H9 (cell line): Measurements from ENCODE around the gene ADAMTS18. TPM values are rescaled to one million over a fixed set of nuclear protein-coding genes. Genes with fewer than 3 reads are reported as not detected.

ENCODE experiments used
- DNase-seq: peaks from one replicate; pipeline ENCODE4 v3.0.0-alpha.2; 2017
- H2AFZ ChIP-seq: one replicate; pipeline ENCODE4 v1.6.1; 2013; ENCODE audit warnings: mild to moderate bottlenecking, low read length, control low read depth, moderate library complexity
- H2AK5ac ChIP-seq: 2 replicates; pipeline ENCODE4 v1.6.1; 2013; ENCODE audit warnings: low read length, control low read depth, mixed read lengths; ENCODE audit not compliant: insufficient read length
- H2BK120ac ChIP-seq: one replicate; pipeline ENCODE4 v1.6.1; 2013; ENCODE audit warnings: low read depth, mild to moderate bottlenecking, low read length, control low read depth, inconsistent platforms; ENCODE audit not compliant: poor library complexity, severe bottlenecking
- H2BK12ac ChIP-seq: 2 replicates; pipeline ENCODE4 v1.6.1; 2013; ENCODE audit warnings: low read length, control low read depth, mixed read lengths, low read depth; ENCODE audit not compliant: insufficient read length
- H2BK15ac ChIP-seq: 2 replicates; pipeline ENCODE4 v1.6.1; 2013; ENCODE audit warnings: low read depth, low read length, control low read depth
- H2BK20ac ChIP-seq: one replicate; pipeline ENCODE4 v1.6.1; 2013; ENCODE audit warnings: low read depth, mild to moderate bottlenecking, low read length, control low read depth, inconsistent platforms; ENCODE audit not compliant: poor library complexity, severe bottlenecking
- H2BK5ac ChIP-seq: 2 replicates; pipeline ENCODE4 v1.6.1; 2013; ENCODE audit warnings: low read length, control low read depth, mixed read lengths; ENCODE audit not compliant: insufficient read length
- H3K14ac ChIP-seq: 2 replicates; pipeline ENCODE4 v1.6.1; 2013; ENCODE audit warnings: low read length, control low read depth; ENCODE audit not compliant: insufficient read depth
- H3K18ac ChIP-seq: 2 replicates; pipeline ENCODE4 v1.6.1; 2013; ENCODE audit warnings: low read depth, mild to moderate bottlenecking, mixed read lengths, low read length, control low read depth; ENCODE audit not compliant: insufficient read length
- H3K23ac ChIP-seq: 2 replicates; pipeline ENCODE4 v1.6.1; 2013; ENCODE audit warnings: low read length, control low read depth, mixed read lengths, low read depth; ENCODE audit not compliant: insufficient read length
- H3K23me2 ChIP-seq: 2 replicates; pipeline ENCODE4 v1.6.1; 2013; ENCODE audit warnings: low read depth, mild to moderate bottlenecking, mixed read lengths, low read length, control low read depth; ENCODE audit not compliant: insufficient read length, poor library complexity, severe bottlenecking
- H3K27ac ChIP-seq: 2 replicates; pipeline ENCODE4 v1.5.1; 2013; ENCODE audit warnings: low read length, control low read depth, mixed read lengths, low read depth; ENCODE audit not compliant: insufficient read length
- H3K27me3 ChIP-seq: 2 replicates; pipeline ENCODE4 v1.6.1; 2013; ENCODE audit warnings: low read length, control low read depth, inconsistent platforms; ENCODE audit not compliant: insufficient read depth
- H3K4ac ChIP-seq: 2 replicates; pipeline ENCODE4 v1.6.1; 2013; ENCODE audit warnings: low read depth, mild to moderate bottlenecking, control low read depth, inconsistent platforms, low read length, moderate library complexity
- H3K4me1 ChIP-seq: 2 replicates; pipeline ENCODE4 v1.6.1; 2013; ENCODE audit warnings: low read length, control low read depth, inconsistent platforms; ENCODE audit not compliant: insufficient read depth
- H3K4me2 ChIP-seq: 2 replicates; pipeline ENCODE4 v1.6.1; 2013; ENCODE audit warnings: low read length, control low read depth, mixed read lengths; ENCODE audit not compliant: insufficient read length, insufficient read depth
- H3K56ac ChIP-seq: 2 replicates; pipeline ENCODE4 v1.6.1; 2013; ENCODE audit warnings: low read depth, mild to moderate bottlenecking, mixed read lengths, low read length, control low read depth; ENCODE audit not compliant: insufficient read length
- H3K79me1 ChIP-seq: 2 replicates; pipeline ENCODE4 v1.6.1; 2013; ENCODE audit warnings: low read depth, mild to moderate bottlenecking, moderate library complexity, low read length, control low read depth, inconsistent platforms; ENCODE audit not compliant: insufficient read depth, poor library complexity, severe bottlenecking
- H3K79me2 ChIP-seq: 2 replicates; pipeline ENCODE4 v1.6.1; 2013; ENCODE audit warnings: low read length, control low read depth, inconsistent platforms; ENCODE audit not compliant: insufficient read depth
- H3K9ac ChIP-seq: 2 replicates; pipeline ENCODE4 v1.6.1; 2013; ENCODE audit warnings: low read length, control low read depth, mixed read lengths; ENCODE audit not compliant: insufficient read length; ENCODE audit errors: extremely low read depth
- H3K9me3 ChIP-seq: one replicate; pipeline ENCODE4 v1.6.1; 2013; ENCODE audit warnings: low read depth, low read length, inconsistent platforms; ENCODE audit not compliant: control insufficient read depth
- H3T11ph ChIP-seq: one replicate; pipeline ENCODE4 v1.6.1; 2013; ENCODE audit warnings: mild to moderate bottlenecking, low read length, control low read depth, inconsistent platforms
- H4K20me1 ChIP-seq: one replicate; pipeline ENCODE4 v1.6.1; 2013; ENCODE audit not compliant: control insufficient read depth, insufficient read length, insufficient read depth
- H4K5ac ChIP-seq: 2 replicates; pipeline ENCODE4 v1.6.1; 2013; ENCODE audit warnings: low read depth, mild to moderate bottlenecking, mixed read lengths, low read length, control low read depth; ENCODE audit not compliant: insufficient read length
- H4K8ac ChIP-seq: replicated peaks from 2 replicates; pipeline ENCODE4 v1.6.1; 2013; ENCODE audit warnings: low read length, control low read depth, mixed read lengths, low read depth; ENCODE audit not compliant: insufficient read length
- H4K91ac ChIP-seq: 2 replicates; pipeline ENCODE4 v1.6.1; 2013; ENCODE audit warnings: low read depth, mild to moderate bottlenecking, moderate library complexity, mixed read lengths, low read length, control low read depth; ENCODE audit not compliant: insufficient read length
- H3K27ac Mint-ChIP-seq, 3 experiments: 2 replicates in 2 of 3; 3 replicates in 1 of 3; pipeline ENCODE4 v1.8.0; 2020 to 2021; ENCODE audit warnings: mixed read lengths in 3 of 3, mild to moderate bottlenecking in 1 of 3, moderate library complexity in 1 of 3
- H3K27me3 Mint-ChIP-seq: 2 replicates; pipeline ENCODE4 v1.8.0; 2021; ENCODE audit warnings: low read depth, mild to moderate bottlenecking, moderate library complexity, mixed read lengths
- H3K36me3 Mint-ChIP-seq, 3 experiments: 2 replicates in 2 of 3; 3 replicates in 1 of 3; pipeline ENCODE4 v1.8.0; 2020 to 2021; ENCODE audit warnings: low read depth in 3 of 3, mixed read lengths in 3 of 3; ENCODE audit not compliant: insufficient read depth in 1 of 3
- H3K4me1 Mint-ChIP-seq, 2 experiments: 2 replicates each; pipeline ENCODE4 v1.8.0; 2020; ENCODE audit warnings: mixed read lengths in 2 of 2
- H3K4me3 Mint-ChIP-seq, 2 experiments: 2 replicates in 1 of 2; 3 replicates in 1 of 2; pipeline ENCODE4 v1.8.0; 2020 to 2021; ENCODE audit warnings: mild to moderate bottlenecking in 2 of 2, mixed read lengths in 2 of 2, moderate library complexity in 1 of 2
- H3K9me3 Mint-ChIP-seq, 2 experiments: 2 replicates in 1 of 2; 3 replicates in 1 of 2; pipeline ENCODE4 v1.8.0; 2020; ENCODE audit warnings: mild to moderate bottlenecking in 2 of 2, mixed read lengths in 2 of 2, moderate library complexity in 1 of 2
- CTCF ChIP-seq: fragments of 200-600 bp; sonication (generic); conservative IDR thresholded peaks from 3 replicates; pipeline ENCODE4 v1.8.0; 2021; ENCODE audit warnings: antibody characterized with exemption, mild to moderate bottlenecking
- WGBS: extraction: QIAGEN DNeasy Blood & Tissue Kit; methylation state at CpG from one replicate; pipeline ENCODE4 v1.1.7; 2013; ENCODE audit warnings: missing lambda C conversion rate, low lambda C conversion rate, mixed read lengths; ENCODE audit not compliant: insufficient read length; ENCODE audit errors: extremely low coverage; 5-methylcytosine and 5-hydroxymethylcytosine counted together
- total RNA-seq: library from RNA; stranded (reverse); gene quantifications from 2 replicates; pipeline ENCODE4 v1.2.1, GENCODE V29; 2021

ADAMTS18 gene
- total RNA-seq, 1 experiment from 2014 or later: 0.07 TPM

- H2BK5ac ChIP-seq: no peak overlapping the region
- Mint-ChIP-seq H3K27ac (no peak overlapping the region), H3K9me3 (no peaks in the 10 kb centered on the region), H3K4me3 (no peak overlapping the region), H3K36me3 (no peaks in the 10 kb centered on the region), H3K27me3 (no peaks in the 10 kb centered on the region), H3K4me1 (no peaks in the 10 kb centered on the region; a peak in 2 of 4 replicates)
- no peak overlapping the region for H2BK15ac ChIP-seq
- no peak overlapping the region for H3K23ac ChIP-seq
- H4K8ac ChIP-seq: no peak overlapping the region
- H3K79me2 ChIP-seq: no peaks in the 10 kb centered on the region
- no peak overlapping the region for H3T11ph ChIP-seq
- no peak overlapping the region for H3K18ac ChIP-seq
- no peak overlapping the region for H4K5ac ChIP-seq
- no peak overlapping the region for H2AK5ac ChIP-seq
- H4K91ac ChIP-seq: no peak overlapping the region
- no peak overlapping the region for H3K9ac ChIP-seq
- no peaks in the 10 kb centered on the region for H3K9me3 ChIP-seq
- no peaks in the 10 kb centered on the region for H3K27me3 ChIP-seq
- no peak for TF ChIP-seq CTCF
- no peak overlapping the region for H3K14ac ChIP-seq
- no peak overlapping the region for H3K27ac ChIP-seq
- H3K4ac ChIP-seq: no peak overlapping the region
- no peak overlapping the region for H3K4me2 ChIP-seq
- no peaks in the 10 kb centered on the region for H4K20me1 ChIP-seq
- no peak overlapping the region for H2BK120ac ChIP-seq
- H2BK12ac ChIP-seq: no peak overlapping the region
- no peak overlapping the region for H2AFZ ChIP-seq
- no peaks in the 10 kb centered on the region for H3K23me2 ChIP-seq
- no peak overlapping the region for H2BK20ac ChIP-seq
- no peak overlapping the region for H3K56ac ChIP-seq
- DNase-seq: no peak
- no peaks in the 10 kb centered on the region for H3K79me1 ChIP-seq
- no peaks in the 10 kb centered on the region for H3K4me1 ChIP-seq
- WGBS: no CpG with 5 or more reads among the region's 1 CpG
Measured at GRCh38 chr16:77310877-77311276, 124.0 kb downstream of the ADAMTS18 start.
